Neural cell (in vitro differentiated cells): ENCODE measurements around the gene FANCG.

Source experiments
- RAD21 ChIP-seq: fragments of 450-650 bp; conservative IDR thresholded peaks from 2 replicates; pipeline ENCODE4 v1.6.1; 2014; ENCODE audit warnings: antibody characterized with exemption, mild to moderate bottlenecking, moderate library complexity
- TF ChIP-seq, protein P1 (sequence below): fragments of 450-650 bp; IDR thresholded peaks from 2 replicates; pipeline ENCODE4 v1.5.1; 2014; ENCODE audit warnings: antibody characterized with exemption, mild to moderate bottlenecking, moderate library complexity; ENCODE audit not compliant: poor library complexity, severe bottlenecking

GRCh38 chr9:35029852-35030251 is 49.9 kb downstream of the FANCG start:
- TF ChIP-seq, protein P1, sequence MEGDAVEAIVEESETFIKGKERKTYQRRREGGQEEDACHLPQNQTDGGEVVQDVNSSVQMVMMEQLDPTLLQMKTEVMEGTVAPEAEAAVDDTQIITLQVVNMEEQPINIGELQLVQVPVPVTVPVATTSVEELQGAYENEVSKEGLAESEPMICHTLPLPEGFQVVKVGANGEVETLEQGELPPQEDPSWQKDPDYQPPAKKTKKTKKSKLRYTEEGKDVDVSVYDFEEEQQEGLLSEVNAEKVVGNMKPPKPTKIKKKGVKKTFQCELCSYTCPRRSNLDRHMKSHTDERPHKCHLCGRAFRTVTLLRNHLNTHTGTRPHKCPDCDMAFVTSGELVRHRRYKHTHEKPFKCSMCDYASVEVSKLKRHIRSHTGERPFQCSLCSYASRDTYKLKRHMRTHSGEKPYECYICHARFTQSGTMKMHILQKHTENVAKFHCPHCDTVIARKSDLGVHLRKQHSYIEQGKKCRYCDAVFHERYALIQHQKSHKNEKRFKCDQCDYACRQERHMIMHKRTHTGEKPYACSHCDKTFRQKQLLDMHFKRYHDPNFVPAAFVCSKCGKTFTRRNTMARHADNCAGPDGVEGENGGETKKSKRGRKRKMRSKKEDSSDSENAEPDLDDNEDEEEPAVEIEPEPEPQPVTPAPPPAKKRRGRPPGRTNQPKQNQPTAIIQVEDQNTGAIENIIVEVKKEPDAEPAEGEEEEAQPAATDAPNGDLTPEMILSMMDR = no peak
- no peak for TF ChIP-seq RAD21
